NCI-H510A treated with DMSO at 0.1 percent for 48 hours (cell line): ENCODE data around the gene STAB1.

Experiments
- DNase-seq: peaks from one replicate; lab custom pipeline; 2025; lab: John Stamatoyannopoulos, UW

Gene STAB1

GRCh38 chr3:52563984-52564383 lies 68.8 kb downstream of the STAB1 start:
- no peak for DNase-seq

GRCh38 chr3:52568069-52568468 lies 72.9 kb downstream of the STAB1 start:
- DNase-seq: no peak

GRCh38 chr3:52570076-52570475 lies 74.9 kb downstream of the STAB1 start:
- no peak for DNase-seq

GRCh38 chr3:52572221-52572620 lies 77.1 kb downstream of the STAB1 start:
- DNase-seq: no peak
